ENCODE data around the gene TLX2.

GRCh38 chr2:74533464-74533863, 19.2 kb downstream of the TLX2 start:
- no peak for TF ChIP-seq CTCF (IDR thresholded peaks at IDR 0.05; ENCODE audit: borderline replicate concordance, extremely low read depth, low read length, poor library complexity, severe bottlenecking)
- TF ChIP-seq EZH2 (IDR thresholded peaks at IDR 0.05; ENCODE audit: borderline replicate concordance, low read depth, low read length, severe bottlenecking), result no peak
